Suprapubic skin (tissue), 3 donors: ENCODE measurements around the gene SLC5A8.

Experiments
- POLR2A ChIP-seq, 2 donors: fragments of 450-650 bp; IDR thresholded peaks; one replicate each; pipeline ENCODE4 v1.6.1; 2017; ENCODE audit warnings: antibody characterized with exemption in 2 of 2, mild to moderate bottlenecking in 2 of 2, moderate library complexity in 2 of 2
- TF ChIP-seq, protein P1 (sequence below), 2 donors: fragments of 200-600 bp in 1 of 2; fragments of 450-650 bp in 1 of 2; sonication (generic) in 1 of 2; IDR thresholded peaks; one replicate each; pipeline ENCODE4 v1.5.1; 2016 to 2019; ENCODE audit warnings: antibody characterized with exemption in 2 of 2, mild to moderate bottlenecking in 1 of 2, moderate library complexity in 1 of 2

DNA sequence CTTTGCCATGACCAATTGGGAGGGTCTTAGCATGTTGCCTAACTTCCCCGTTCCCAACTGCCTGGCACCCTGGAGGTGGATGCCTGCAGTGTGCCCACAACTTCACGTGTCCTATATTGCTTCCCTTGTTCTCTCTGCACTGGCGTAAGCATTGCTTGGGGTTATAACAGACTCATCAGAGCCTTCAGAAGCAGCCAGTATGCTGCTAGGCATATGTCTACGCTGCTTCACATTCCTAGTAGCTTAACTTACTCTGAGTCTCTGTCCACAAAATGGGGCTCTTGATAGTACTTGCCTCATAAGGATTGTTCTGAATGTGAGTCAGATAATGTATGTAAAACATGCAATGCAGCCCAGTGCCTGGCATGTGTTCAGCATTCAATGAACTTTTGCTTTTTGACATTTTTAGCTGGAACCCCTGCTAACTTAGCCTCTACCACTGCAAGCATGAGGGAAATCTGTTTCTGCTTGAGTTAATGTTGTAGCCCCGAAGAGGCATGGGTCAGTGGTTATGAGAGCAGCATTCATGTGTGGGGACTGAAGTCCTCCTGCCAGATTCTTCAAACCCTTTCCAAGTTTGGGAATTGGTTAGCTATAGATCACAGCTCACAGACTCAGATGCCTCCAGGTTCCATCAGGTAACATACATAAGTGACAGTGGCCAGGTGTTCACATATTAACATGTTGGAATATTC is 2.8 kb downstream of the SLC5A8 start:
- TF ChIP-seq, protein P1, sequence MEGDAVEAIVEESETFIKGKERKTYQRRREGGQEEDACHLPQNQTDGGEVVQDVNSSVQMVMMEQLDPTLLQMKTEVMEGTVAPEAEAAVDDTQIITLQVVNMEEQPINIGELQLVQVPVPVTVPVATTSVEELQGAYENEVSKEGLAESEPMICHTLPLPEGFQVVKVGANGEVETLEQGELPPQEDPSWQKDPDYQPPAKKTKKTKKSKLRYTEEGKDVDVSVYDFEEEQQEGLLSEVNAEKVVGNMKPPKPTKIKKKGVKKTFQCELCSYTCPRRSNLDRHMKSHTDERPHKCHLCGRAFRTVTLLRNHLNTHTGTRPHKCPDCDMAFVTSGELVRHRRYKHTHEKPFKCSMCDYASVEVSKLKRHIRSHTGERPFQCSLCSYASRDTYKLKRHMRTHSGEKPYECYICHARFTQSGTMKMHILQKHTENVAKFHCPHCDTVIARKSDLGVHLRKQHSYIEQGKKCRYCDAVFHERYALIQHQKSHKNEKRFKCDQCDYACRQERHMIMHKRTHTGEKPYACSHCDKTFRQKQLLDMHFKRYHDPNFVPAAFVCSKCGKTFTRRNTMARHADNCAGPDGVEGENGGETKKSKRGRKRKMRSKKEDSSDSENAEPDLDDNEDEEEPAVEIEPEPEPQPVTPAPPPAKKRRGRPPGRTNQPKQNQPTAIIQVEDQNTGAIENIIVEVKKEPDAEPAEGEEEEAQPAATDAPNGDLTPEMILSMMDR (IDR thresholded peaks at IDR 0.05) = no peak
- no peak for TF ChIP-seq POLR2A (IDR thresholded peaks at IDR 0.05)
